ENCODE results near the gene CD48.

Gene CD48

DNA sequence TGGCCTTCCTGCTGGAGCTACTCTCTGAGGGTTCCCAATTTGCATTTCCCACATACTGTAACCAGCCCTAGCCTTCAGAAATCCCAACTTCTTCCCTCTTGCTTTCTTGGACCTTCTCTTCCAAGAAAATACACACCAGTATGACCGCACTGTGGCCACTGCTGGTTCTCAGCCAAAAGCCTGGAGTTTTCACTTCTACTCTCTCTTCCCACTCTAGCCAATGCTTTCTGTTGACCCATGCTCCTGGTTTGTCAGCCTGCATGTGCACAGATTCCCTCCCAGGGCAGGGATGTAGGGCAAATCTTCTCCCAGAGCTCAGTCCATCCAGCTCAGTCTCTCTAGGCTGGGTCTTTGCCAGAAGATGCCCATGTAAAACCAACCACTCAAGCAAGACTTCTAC, 65.4 kb downstream of the CD48 start:
- Histone ChIP-seq H3K9me3 (ENCODE audit: control insufficient read depth, low read length) (no peaks in the 10 kb centered on the region), H3K4me1 (ENCODE audit: control insufficient read depth, insufficient read depth, low read length) (no peaks in the 10 kb centered on the region), H3K4me3 (ENCODE audit: low read length) (no peak overlapping the region), H3K27me3 (replicated peaks; ENCODE audit: control insufficient read depth, insufficient read depth, low read length) (peaks cover 8% of the 10 kb centered on the region), H3K36me3 (ENCODE audit: control insufficient read depth, insufficient read depth, low read length, severe bottlenecking) (no peaks in the 10 kb centered on the region), H3K9ac (ENCODE audit: low read length) (no peak overlapping the region)
- no peak for DNase-seq (ENCODE audit: low read depth)

- no peak overlapping the region for H3K9ac ChIP-seq (ENCODE audit: low read length)
- DNase-seq (ENCODE audit: low read depth) = no peak
- no peaks in the 10 kb centered on the region for H3K36me3 ChIP-seq (ENCODE audit: control insufficient read depth, insufficient read depth, low read length, severe bottlenecking)
- no peaks in the 10 kb centered on the region for H3K4me1 ChIP-seq (ENCODE audit: control insufficient read depth, insufficient read depth, low read length)
- H3K9me3 ChIP-seq (ENCODE audit: control insufficient read depth, low read length) = no peaks in the 10 kb centered on the region
- peaks cover 7% of the 10 kb centered on the region for H3K27me3 ChIP-seq (replicated peaks; ENCODE audit: control insufficient read depth, insufficient read depth, low read length)
- H3K4me3 ChIP-seq (ENCODE audit: low read length) = no peak overlapping the region
These were observed 66.1 kb downstream of the CD48 start for GRCh38 chr1:160645386-160646130.

DNA sequence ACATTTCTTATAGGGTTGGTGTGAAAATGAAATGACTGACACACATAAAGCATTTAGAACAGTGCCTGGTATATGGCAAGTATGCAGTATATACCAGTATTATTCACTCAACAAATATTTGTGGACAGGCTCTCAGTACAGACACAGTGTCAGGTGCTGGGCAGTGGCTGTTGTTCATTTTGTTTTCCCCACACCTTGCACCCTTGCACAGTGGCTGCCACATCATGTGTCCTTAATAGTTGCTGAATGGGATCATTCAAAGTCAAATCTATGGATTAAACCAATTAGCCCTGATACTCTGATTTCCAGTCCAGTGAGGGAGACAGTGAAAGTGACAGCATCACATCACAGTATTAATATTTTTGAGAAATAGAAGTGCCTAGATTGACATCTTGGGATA, 67.2 kb downstream of the CD48 start:
- Histone ChIP-seq H3K9ac (ENCODE audit: low read length) (no peak overlapping the region), H3K9me3 (ENCODE audit: control insufficient read depth, low read length) (no peaks in the 10 kb centered on the region), H3K27me3 (replicated peaks; ENCODE audit: control insufficient read depth, insufficient read depth, low read length) (peaks cover 7% of the 10 kb centered on the region), H3K4me1 (ENCODE audit: control insufficient read depth, insufficient read depth, low read length) (no peaks in the 10 kb centered on the region), H3K36me3 (ENCODE audit: control insufficient read depth, insufficient read depth, low read length, severe bottlenecking) (no peaks in the 10 kb centered on the region), H3K4me3 (ENCODE audit: low read length) (no peak overlapping the region)
- no peak for DNase-seq (ENCODE audit: low read depth)

DNA sequence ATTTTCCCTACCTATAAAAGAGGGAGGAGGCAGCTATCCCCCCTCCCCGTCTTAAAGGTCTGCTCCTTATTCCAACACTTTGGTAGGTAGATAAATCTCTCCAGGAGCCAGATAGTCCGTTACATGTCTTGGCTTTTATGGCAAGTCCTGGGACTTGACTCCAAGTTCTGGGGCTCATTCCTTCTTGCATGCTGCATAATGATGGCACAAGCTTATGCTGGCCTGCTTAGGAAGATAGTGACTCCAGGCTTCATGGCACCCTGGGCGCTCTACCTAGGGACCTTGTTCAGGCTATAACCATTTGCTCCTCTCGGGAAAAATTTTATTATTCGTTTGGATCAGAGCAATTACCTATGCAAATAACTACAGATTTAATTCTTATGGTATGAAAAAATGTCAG, 68.5 kb downstream of the CD48 start:
- Histone ChIP-seq H3K4me3 (ENCODE audit: low read length) (no peak overlapping the region), H3K36me3 (ENCODE audit: control insufficient read depth, insufficient read depth, low read length, severe bottlenecking) (no peaks in the 10 kb centered on the region), H3K27me3 (replicated peaks; ENCODE audit: control insufficient read depth, insufficient read depth, low read length) (peaks cover 10% of the 10 kb centered on the region), H3K9ac (ENCODE audit: low read length) (no peak overlapping the region), H3K9me3 (ENCODE audit: control insufficient read depth, low read length) (no peaks in the 10 kb centered on the region), H3K4me1 (ENCODE audit: control insufficient read depth, insufficient read depth, low read length) (no peaks in the 10 kb centered on the region)
- no peak for DNase-seq (ENCODE audit: low read depth)

DNA sequence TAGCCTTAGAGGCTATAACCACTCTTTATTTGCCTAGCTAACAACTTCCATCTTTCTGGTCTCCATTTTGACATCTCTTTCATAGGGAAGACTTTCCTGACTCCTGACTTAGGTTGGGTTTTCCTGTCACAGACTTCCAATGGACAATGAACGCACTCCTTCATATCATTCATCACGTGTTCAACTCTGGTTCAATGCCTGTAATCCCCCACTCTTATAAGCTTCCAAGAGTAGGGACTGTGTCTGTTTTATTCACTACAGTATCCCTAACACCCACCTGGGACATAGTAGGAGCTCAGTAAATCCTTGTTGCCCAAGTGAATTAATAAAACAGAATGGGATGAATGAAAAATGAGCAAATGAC, 69.4 kb downstream of the CD48 start:
- Histone ChIP-seq H3K9me3 (ENCODE audit: control insufficient read depth, low read length) (no peaks in the 10 kb centered on the region), H3K36me3 (ENCODE audit: control insufficient read depth, insufficient read depth, low read length, severe bottlenecking) (no peaks in the 10 kb centered on the region), H3K9ac (ENCODE audit: low read length) (no peak overlapping the region), H3K4me3 (ENCODE audit: low read length) (no peak overlapping the region), H3K27me3 (replicated peaks; ENCODE audit: control insufficient read depth, insufficient read depth, low read length) (peaks cover 10% of the 10 kb centered on the region), H3K4me1 (ENCODE audit: control insufficient read depth, insufficient read depth, low read length) (no peaks in the 10 kb centered on the region)
- no peak for DNase-seq (ENCODE audit: low read depth)

DNA sequence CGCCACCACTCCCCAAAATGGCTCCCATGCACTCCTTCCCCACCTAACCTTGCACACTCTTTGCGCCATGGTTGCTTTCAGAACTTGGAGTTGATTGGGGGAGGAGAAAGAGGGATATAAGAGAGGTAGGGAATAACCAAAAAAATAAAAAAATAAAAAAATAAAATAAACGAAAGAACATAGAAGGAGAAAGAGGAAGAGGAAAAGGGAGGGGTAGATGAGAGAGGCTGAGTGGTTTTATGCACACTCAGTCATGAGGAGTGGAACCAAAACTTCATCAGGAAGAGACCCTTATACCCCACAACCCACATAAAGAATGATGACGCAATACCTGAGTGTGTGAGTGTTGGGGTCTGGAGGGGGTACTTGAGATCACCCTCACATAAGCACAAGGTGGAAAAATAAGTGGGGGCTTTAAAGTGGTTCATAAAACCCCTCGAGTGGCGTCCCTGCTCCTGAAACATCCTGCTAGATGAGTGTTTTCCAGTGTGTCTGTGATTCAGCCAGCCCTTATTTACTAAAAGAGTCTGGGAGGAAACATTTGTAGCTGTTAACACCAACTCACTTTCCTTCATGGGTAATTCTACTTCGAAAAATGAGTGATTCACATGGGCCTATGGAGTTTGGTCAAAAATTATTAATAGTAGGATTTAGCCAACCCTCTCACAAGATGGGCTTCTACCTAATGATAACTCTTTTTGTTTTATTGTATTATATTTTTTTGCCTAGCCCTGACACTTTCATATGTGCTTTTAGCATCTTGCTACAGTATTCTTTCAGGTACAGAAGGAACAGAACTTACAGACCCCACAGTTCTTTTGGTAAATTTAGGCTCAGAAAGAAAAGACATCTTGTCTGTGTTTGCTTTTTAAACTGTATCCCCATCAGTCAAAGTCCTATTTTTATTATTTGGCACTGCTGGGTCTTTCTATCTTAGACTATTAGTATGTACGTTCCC, 70.0 kb downstream of the CD48 start:
- Histone ChIP-seq H3K4me1 (ENCODE audit: control insufficient read depth, insufficient read depth, low read length) (no peaks in the 10 kb centered on the region), H3K9ac (ENCODE audit: low read length) (no peak overlapping the region), H3K4me3 (ENCODE audit: low read length) (no peak overlapping the region), H3K27me3 (replicated peaks; ENCODE audit: control insufficient read depth, insufficient read depth, low read length) (peaks cover 10% of the 10 kb centered on the region), H3K9me3 (ENCODE audit: control insufficient read depth, low read length) (no peaks in the 10 kb centered on the region), H3K36me3 (ENCODE audit: control insufficient read depth, insufficient read depth, low read length, severe bottlenecking) (no peaks in the 10 kb centered on the region)
- no peak for DNase-seq (ENCODE audit: low read depth)

- Histone ChIP-seq H3K4me1 (ENCODE audit: control insufficient read depth, insufficient read depth, low read length) (no peaks in the 10 kb centered on the region), H3K4me3 (ENCODE audit: low read length) (no peak overlapping the region), H3K27me3 (replicated peaks; ENCODE audit: control insufficient read depth, insufficient read depth, low read length) (peaks cover 7% of the 10 kb centered on the region), H3K9ac (ENCODE audit: low read length) (no peak overlapping the region), H3K9me3 (ENCODE audit: control insufficient read depth, low read length) (no peaks in the 10 kb centered on the region), H3K36me3 (ENCODE audit: control insufficient read depth, insufficient read depth, low read length, severe bottlenecking) (no peaks in the 10 kb centered on the region)
- no peak for DNase-seq (ENCODE audit: low read depth)
These were observed 71.1 kb downstream of the CD48 start for GRCh38 chr1:160640359-160641123.

DNA sequence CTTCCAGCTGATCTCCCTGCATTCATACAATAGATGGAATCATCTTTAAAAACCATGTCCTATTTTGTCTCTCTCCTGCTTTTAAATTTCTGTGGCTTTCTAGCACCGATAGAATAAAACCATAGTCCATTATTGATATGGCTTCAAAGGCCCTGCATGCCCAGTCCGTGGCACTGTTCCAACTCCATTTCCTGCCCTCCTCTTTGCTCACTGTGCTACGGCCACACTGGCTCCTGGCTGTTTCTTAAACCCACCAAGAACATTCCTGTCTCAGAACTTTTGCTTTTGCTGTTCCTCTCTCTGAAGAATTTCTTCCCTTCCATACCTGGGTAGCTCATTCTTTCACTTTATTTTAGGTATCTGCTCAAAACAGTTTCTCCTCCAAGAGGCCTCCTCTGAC, 72.0 kb downstream of the CD48 start:
- Histone ChIP-seq H3K27me3 (replicated peaks; ENCODE audit: control insufficient read depth, insufficient read depth, low read length) (peaks cover 6% of the 10 kb centered on the region), H3K9me3 (ENCODE audit: control insufficient read depth, low read length) (no peaks in the 10 kb centered on the region), H3K4me1 (ENCODE audit: control insufficient read depth, insufficient read depth, low read length) (no peaks in the 10 kb centered on the region), H3K4me3 (ENCODE audit: low read length) (no peak overlapping the region), H3K36me3 (ENCODE audit: control insufficient read depth, insufficient read depth, low read length, severe bottlenecking) (no peaks in the 10 kb centered on the region), H3K9ac (ENCODE audit: low read length) (no peak overlapping the region)
- DNase-seq (ENCODE audit: low read depth) = no peak

DNA sequence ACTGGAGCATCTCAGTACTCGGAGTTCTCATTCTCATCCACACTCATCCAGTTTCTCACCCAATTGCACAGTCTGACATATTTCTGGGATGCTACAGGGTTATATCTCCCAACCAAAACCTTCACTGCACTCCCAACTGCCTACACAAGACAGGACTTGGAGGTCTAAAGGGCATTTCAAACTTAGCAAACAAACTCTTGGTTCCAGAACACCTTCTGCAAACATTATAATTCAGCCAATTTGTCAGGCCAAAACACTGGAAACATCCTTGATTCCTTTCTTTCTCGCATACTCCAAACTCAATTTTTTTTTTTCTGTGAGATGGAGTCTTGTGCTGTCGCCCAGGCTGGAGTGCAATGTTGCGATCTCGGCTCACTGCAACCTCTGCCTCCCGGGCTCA, 72.7 kb downstream of the CD48 start:
- Histone ChIP-seq H3K27me3 (replicated peaks; ENCODE audit: control insufficient read depth, insufficient read depth, low read length) (peaks cover 3% of the 10 kb centered on the region), H3K4me1 (ENCODE audit: control insufficient read depth, insufficient read depth, low read length) (no peaks in the 10 kb centered on the region), H3K9me3 (ENCODE audit: control insufficient read depth, low read length) (no peaks in the 10 kb centered on the region), H3K9ac (ENCODE audit: low read length) (no peak overlapping the region), H3K36me3 (ENCODE audit: control insufficient read depth, insufficient read depth, low read length, severe bottlenecking) (no peaks in the 10 kb centered on the region), H3K4me3 (ENCODE audit: low read length) (no peak overlapping the region)
- DNase-seq (ENCODE audit: low read depth) = no peak

DNA sequence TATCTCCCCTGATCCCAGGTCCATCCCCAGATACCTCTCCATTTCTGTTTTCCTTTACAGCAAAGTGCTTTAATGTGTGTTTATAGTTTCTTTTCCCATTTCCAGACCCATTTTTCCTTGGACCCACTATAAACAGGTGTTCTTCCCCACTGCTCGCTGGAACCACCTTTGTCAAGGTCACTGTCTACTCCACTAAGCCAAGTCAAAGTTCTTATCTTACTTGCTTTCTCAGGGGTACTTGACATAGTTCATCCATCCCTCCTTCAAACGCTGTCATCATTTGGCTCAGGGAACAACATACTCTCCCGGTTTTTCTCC, 73.1 kb downstream of the CD48 start:
- Histone ChIP-seq H3K9me3 (ENCODE audit: control insufficient read depth, low read length) (no peaks in the 10 kb centered on the region), H3K4me1 (ENCODE audit: control insufficient read depth, insufficient read depth, low read length) (no peaks in the 10 kb centered on the region), H3K4me3 (ENCODE audit: low read length) (no peak overlapping the region), H3K36me3 (ENCODE audit: control insufficient read depth, insufficient read depth, low read length, severe bottlenecking) (no peaks in the 10 kb centered on the region), H3K27me3 (replicated peaks; ENCODE audit: control insufficient read depth, insufficient read depth, low read length) (peaks cover 3% of the 10 kb centered on the region), H3K9ac (ENCODE audit: low read length) (no peak overlapping the region)
- no peak for DNase-seq (ENCODE audit: low read depth)

GRCh38 chr1:160637821-160638539, 73.6 kb downstream of the CD48 start:
- Histone ChIP-seq H3K9me3 (ENCODE audit: control insufficient read depth, low read length) (no peaks in the 10 kb centered on the region), H3K27me3 (replicated peaks; ENCODE audit: control insufficient read depth, insufficient read depth, low read length) (peaks cover 3% of the 10 kb centered on the region), H3K4me1 (ENCODE audit: control insufficient read depth, insufficient read depth, low read length) (no peaks in the 10 kb centered on the region), H3K4me3 (ENCODE audit: low read length) (no peak overlapping the region), H3K9ac (ENCODE audit: low read length) (no peak overlapping the region), H3K36me3 (ENCODE audit: control insufficient read depth, insufficient read depth, low read length, severe bottlenecking) (no peaks in the 10 kb centered on the region)
- DNase-seq (ENCODE audit: low read depth) = no peak
